HepG2 (cell line): ENCODE data around the gene NLRX1. TPM values are rescaled to one million over a fixed set of nuclear protein-coding genes. Genes with fewer than 3 reads are reported as not detected.

Source experiments
- ATAC-seq: fragments of 200-7000 bp; cut with Tn5 transposase; 3 replicates; pipeline ENCODE4 v1.9.1; 2020; ENCODE audit warnings: mild to moderate bottlenecking, moderate library complexity
- BruUV-seq: library from RNA; stranded (reverse); fragments of 400-500 nt; replicated peaks from 2 replicates; lab custom pipeline; 2021; lab: Mats Ljungman, UMichigan
- CTCF ChIA-PET: fragments of 300-600 bp; formaldehyde crosslinking; extraction: SDS; loops from one replicate; lab custom pipeline; 2021; ENCODE audit warnings: low total read pairs, inconsistent platforms, low intra/inter-chr PET ratio; lab: Yijun Ruan, JAX
- POLR2A ChIA-PET: fragments of 350-600 bp; sonication (Branson Sonifier 250); formaldehyde crosslinking; loops from one replicate; lab custom pipeline; 2020; ENCODE audit warnings: antibody characterized with exemption, inconsistent platforms; lab: Yijun Ruan, JAX
- DNase-seq: peaks from one replicate; pipeline ENCODE4 v3.0.0-alpha.2; 2015; ENCODE audit warnings: low spot score
- FAIRE-seq: peaks from 3 replicates; lab custom pipeline; 2011; peaks lifted over from hg19 to GRCh38; lab: Jason Lieb, UNC
- H2AFZ ChIP-seq: one replicate; pipeline ENCODE4 v1.6.1; 2011; ENCODE audit warnings: low read length, inconsistent platforms
- H3K27ac ChIP-seq: fragments of 300-600 bp; 3 replicates; pipeline ENCODE4 v1.8.0; 2011; ENCODE audit warnings: mixed run types, mild to moderate bottlenecking, mixed read lengths, low read length, inconsistent platforms; ENCODE audit not compliant: insufficient read depth; ENCODE audit errors: extremely low read length
- H3K27me3 ChIP-seq, 2 experiments: fragments of 200-600 bp in 1 of 2; 2 replicates in 1 of 2; 3 replicates in 1 of 2; pipeline versions ENCODE4 v1.6.0 to v1.8.0; 2011; ENCODE audit warnings: low read length in 2 of 2, mild to moderate bottlenecking in 2 of 2, moderate library complexity in 2 of 2, inconsistent platforms in 1 of 2; ENCODE audit not compliant: insufficient read depth in 2 of 2, control insufficient read depth in 1 of 2
- H3K36me3 ChIP-seq, 2 experiments: fragments of 200-600 bp in 1 of 2; replicated peaks in 1 of 2; 2 replicates in 1 of 2; 3 replicates in 1 of 2; pipeline versions ENCODE4 v1.5.1 to v1.8.0; 2011; ENCODE audit warnings: low read length in 2 of 2, inconsistent platforms in 1 of 2; ENCODE audit not compliant: insufficient read depth in 2 of 2, control insufficient read depth in 1 of 2
- H3K4me1 ChIP-seq: 2 replicates; pipeline ENCODE4 v1.5.1; 2012; ENCODE audit warnings: low read length, inconsistent platforms; ENCODE audit not compliant: insufficient read depth
- H3K4me2 ChIP-seq: 2 replicates; pipeline ENCODE4 v1.6.0; 2011; ENCODE audit warnings: low read depth, low read length, inconsistent platforms
- H3K4me3 ChIP-seq, 3 experiments: fragments of 200-600 bp in 1 of 3; sonication (generic), shearing (Covaris generic) in 1 of 3; replicated peaks in 1 of 3; 2 replicates each; pipeline ENCODE4 v1.5.1; 2011 to 2016; ENCODE audit warnings: low read length in 3 of 3, inconsistent platforms in 2 of 3, low read depth in 2 of 3, mild to moderate bottlenecking in 2 of 3, control low read depth in 1 of 3, mixed read lengths in 1 of 3; ENCODE audit not compliant: insufficient read depth in 1 of 3
- H3K79me2 ChIP-seq: one replicate; pipeline ENCODE4 v1.6.1; 2011; ENCODE audit warnings: low read length, inconsistent platforms; ENCODE audit not compliant: insufficient read depth
- H3K9ac ChIP-seq: 2 replicates; pipeline ENCODE4 v1.6.0; 2011; ENCODE audit warnings: mild to moderate bottlenecking, low read depth, low read length, inconsistent platforms; ENCODE audit not compliant: insufficient read depth
- H3K9me3 ChIP-seq: 2 replicates; pipeline ENCODE4 v1.5.1; 2012; ENCODE audit warnings: mild to moderate bottlenecking, low read length
- H4K20me1 ChIP-seq: 2 replicates; pipeline ENCODE4 v1.6.0; 2011; ENCODE audit warnings: inconsistent platforms, mild to moderate bottlenecking, low read length, moderate library complexity; ENCODE audit not compliant: insufficient read depth
- CEBPG ChIP-seq: IDR thresholded peaks from 2 replicates; pipeline ENCODE4 v1.6.1; 2016
- KMT2B ChIP-seq: IDR thresholded peaks from 2 replicates; pipeline ENCODE4 v1.6.1; 2016; ENCODE audit warnings: missing genetic modification reagents, missing compliant biosample characterization
- MEIS2 ChIP-seq: sonication (generic); formaldehyde crosslinking; IDR thresholded peaks from 2 replicates; pipeline ENCODE4 v1.9.0; 2021; ENCODE audit warnings: mild to moderate bottlenecking, missing genetic modification reagents
- NR2C2 ChIP-seq: sonication (generic); formaldehyde crosslinking; IDR thresholded peaks from 2 replicates; pipeline ENCODE4 v1.4.0; 2020; ENCODE audit warnings: missing genetic modification reagents, mild to moderate bottlenecking, moderate library complexity, borderline replicate concordance
- SIN3B ChIP-seq: fragments of 150-350 bp; IDR thresholded peaks from 2 replicates; pipeline ENCODE4 v1.6.1; 2014; ENCODE audit warnings: low read length
- SPEN ChIP-seq: sonication (generic); formaldehyde crosslinking; IDR thresholded peaks from 2 replicates; pipeline ENCODE4 v1.5.1; 2020; ENCODE audit warnings: low read depth, mild to moderate bottlenecking, missing genetic modification reagents
- ZNF207 ChIP-seq: fragments of 450-650 bp; IDR thresholded peaks from 2 replicates; pipeline ENCODE4 v1.6.1; 2016; ENCODE audit warnings: antibody characterized with exemption, borderline replicate concordance
- ZNF556 ChIP-seq: sonication (generic); formaldehyde crosslinking; IDR thresholded peaks from 2 replicates; pipeline ENCODE4 v1.4.0; 2020; ENCODE audit warnings: mild to moderate bottlenecking, missing genetic modification reagents, borderline replicate concordance
- ZNF7 ChIP-seq: IDR thresholded peaks from 2 replicates; pipeline ENCODE4 v1.6.1; 2016; ENCODE audit warnings: missing biosample characterization, missing genetic modification reagents
- ZNF747 ChIP-seq: sonication (generic); formaldehyde crosslinking; IDR thresholded peaks from 2 replicates; pipeline ENCODE4 v1.8.1; 2023; ENCODE audit warnings: missing genetic modification reagents, mild to moderate bottlenecking, borderline replicate concordance
- ZNF782 ChIP-seq: sonication (generic); formaldehyde crosslinking; IDR thresholded peaks from 2 replicates; pipeline ENCODE4 v1.4.0; 2020; ENCODE audit warnings: missing genetic modification reagents, mild to moderate bottlenecking, borderline replicate concordance
- WGBS: methylation state at CpG from one replicate; pipeline ENCODE4 v1.1.6; 2017; ENCODE audit warnings: low lambda C conversion rate; 5-methylcytosine and 5-hydroxymethylcytosine counted together
- in situ Hi-C: cut with HindIII; loops from 2 replicates; pipeline ENCODE4 v1.10.0; 2017; ENCODE audit warnings: low pct_unique_long_range_greater_than_20kb; ENCODE audit not compliant: extremely low pct_ligation_motif_present
- intact Hi-C: fragments of 100-400 bp; cut with micrococcal nuclease; formaldehyde crosslinking; loops from one replicate; pipeline ENCODE4 v1.10.0; 2022; ENCODE audit not compliant: unreplicated experiment
- polyA plus RNA-seq, 8 experiments: library from polyadenylated mRNA; depleted of rRNA in 3 of 8; stranded (reverse) in 7 of 8; unstranded in 1 of 8; fragments of >200 nt; fragmentation: Illumina TruSeq in 4 of 8; extraction: Trizol in 4 of 8; gene quantifications; 2 replicates each; pipeline versions ENCODE4 v1.2.1 to v1.2.3, GENCODE V29; 2011 to 2016; ENCODE audit warnings: low read depth in 4 of 8, missing spikeins in 1 of 8, mixed read lengths in 1 of 8; ENCODE audit not compliant: insufficient read depth in 1 of 8
- total RNA-seq, 5 experiments: library from RNA; depleted of rRNA; stranded (reverse); fragments of >200 nt; fragmentation: Illumina TruSeq; extraction: Trizol; gene quantifications; 2 replicates each; pipeline ENCODE4 v1.2.3, GENCODE V29; 2016; ENCODE audit warnings: low read depth in 1 of 5
- TF ChIP-seq, protein P1 (sequence below): sonication (generic); formaldehyde crosslinking; IDR thresholded peaks from 2 replicates; pipeline ENCODE4 v1.4.0; 2020; ENCODE audit warnings: missing genetic modification reagents
- TF ChIP-seq, protein P2 (sequence below): sonication (generic); formaldehyde crosslinking; IDR thresholded peaks from 2 replicates; pipeline ENCODE4 v1.8.1; 2023; ENCODE audit warnings: mild to moderate bottlenecking, missing genetic modification reagents
- TF ChIP-seq, protein P3 (sequence below): IDR thresholded peaks from 2 replicates; pipeline ENCODE4 v1.6.1; 2016
- TF ChIP-seq, protein P4 (sequence below): sonication (generic); formaldehyde crosslinking; IDR thresholded peaks from 2 replicates; pipeline ENCODE4 v1.9.0; 2021; ENCODE audit warnings: missing genetic modification reagents, borderline replicate concordance

NLRX1 gene
- total and polyA plus RNA-seq, 2 of the 13 experiments (the other 11 are each of a cell fraction or from before 2014, with no cell fraction given) = 8.7 to 11.0 TPM

DNA sequence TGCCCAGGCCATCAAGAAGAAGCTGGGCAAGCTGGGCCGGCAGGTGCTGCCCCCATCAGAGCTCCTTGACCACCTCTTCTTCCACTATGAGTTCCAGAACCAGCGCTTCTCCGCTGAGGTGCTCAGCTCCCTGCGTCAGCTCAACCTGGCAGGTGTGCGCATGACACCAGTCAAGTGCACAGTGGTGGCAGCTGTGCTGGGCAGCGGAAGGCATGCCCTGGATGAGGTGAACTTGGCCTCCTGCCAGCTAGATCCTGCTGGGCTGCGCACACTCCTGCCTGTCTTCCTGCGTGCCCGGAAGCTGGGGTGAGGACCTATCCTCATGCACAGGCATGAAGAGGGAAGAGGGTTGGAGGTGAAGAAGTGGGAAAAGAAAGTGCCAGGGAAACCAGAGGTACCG, 11.5 kb downstream of the NLRX1 start (continued):
- TF ChIP-seq NR2C2 (CRISPR knock-in tag) (no peak), ZNF7 (CRISPR knock-in tag) (no peak)

DNA sequence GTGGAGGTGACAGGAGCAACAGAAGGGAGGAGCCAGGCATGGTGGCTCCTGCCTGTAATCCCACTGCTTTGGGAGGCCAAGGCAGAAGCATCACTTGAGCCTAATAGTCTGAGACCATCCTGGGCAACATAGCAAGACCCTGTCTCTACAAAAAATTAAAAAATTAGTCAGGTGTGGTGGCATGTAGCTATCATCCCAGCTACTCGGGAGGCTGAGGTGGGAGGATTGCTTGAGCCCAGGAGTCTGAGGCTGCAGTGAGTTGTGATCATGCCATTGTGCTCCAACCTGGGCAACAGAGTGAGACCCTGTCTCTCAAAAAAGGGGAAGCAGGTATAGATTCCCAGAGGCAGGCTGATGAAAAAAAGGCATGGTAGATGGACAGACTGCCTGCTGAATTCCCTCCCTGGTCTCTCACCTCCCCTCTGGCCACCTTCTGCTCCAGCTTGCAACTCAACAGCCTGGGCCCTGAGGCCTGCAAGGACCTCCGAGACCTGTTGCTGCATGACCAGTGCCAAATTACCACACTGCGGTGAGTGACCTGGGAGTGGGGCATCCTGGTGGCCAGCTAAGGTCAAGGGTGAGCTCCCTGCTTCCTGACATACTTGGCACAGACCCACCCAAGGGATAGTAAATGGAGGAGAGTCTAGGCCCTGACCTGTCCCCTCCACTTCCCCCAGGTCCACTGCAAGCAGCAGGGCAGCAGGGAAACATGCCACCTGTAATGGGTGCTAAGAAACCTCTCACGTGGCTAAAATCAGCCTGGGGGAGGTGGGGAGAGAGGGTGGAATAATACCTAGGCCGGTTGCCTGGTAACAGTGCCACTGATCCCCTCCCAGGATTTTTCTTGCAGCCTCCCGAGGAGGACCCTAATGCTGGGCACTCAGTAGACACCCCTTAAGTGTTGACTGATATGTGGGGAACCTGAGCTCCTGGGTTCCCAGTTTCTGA, 12.5 kb downstream of the NLRX1 start:
- ChIA-PET CTCF (no interaction called here), POLR2A (interaction anchor here (0.9 to 2.6 kb wide), 2 partner anchors 12 to 96 kb away, joined by 3 to 11 read pairs; partner anchors contain the start of gene HMBS)
- H3K9me3 ChIP-seq = no peaks in the 10 kb centered on the region
- ATAC-seq (no peak), FAIRE-seq (no peak), DNase-seq (no peak)
- H3K27me3 ChIP-seq = no peaks in the 10 kb centered on the region
- no TSS peak for BruUV-seq
- no peak overlapping the region for H3K9ac ChIP-seq
- peaks cover 10% of the 10 kb centered on the region for H3K4me1 ChIP-seq
- WGBS = 95% methylated on average over 4 of the region's 6 CpGs
- no peak overlapping the region for H3K4me3 ChIP-seq
- no peaks in the 10 kb centered on the region for H3K79me2 ChIP-seq
- H3K27ac ChIP-seq = no peak overlapping the region
- in situ Hi-C loops (no loop called here), intact Hi-C loops (no loop called here)
- H3K36me3 ChIP-seq = peaks cover 3% of the 10 kb centered on the region in 2 experiments; a peak in 1 of 5 replicates
- no peak overlapping the region for H3K4me2 ChIP-seq
- H2AFZ ChIP-seq = no peak overlapping the region
- H4K20me1 ChIP-seq = no peaks in the 10 kb centered on the region
- no peak for TF ChIP-seq ZNF207
- no peak for TF ChIP-seq ZNF782
- TF ChIP-seq ZNF747 (CRISPR knock-in tag) = no peak
- TF ChIP-seq MEIS2 (CRISPR knock-in tag) = no peak
- TF ChIP-seq SPEN = no peak
- no peak for TF ChIP-seq KMT2B (CRISPR knock-in tag)
- TF ChIP-seq, protein P1, sequence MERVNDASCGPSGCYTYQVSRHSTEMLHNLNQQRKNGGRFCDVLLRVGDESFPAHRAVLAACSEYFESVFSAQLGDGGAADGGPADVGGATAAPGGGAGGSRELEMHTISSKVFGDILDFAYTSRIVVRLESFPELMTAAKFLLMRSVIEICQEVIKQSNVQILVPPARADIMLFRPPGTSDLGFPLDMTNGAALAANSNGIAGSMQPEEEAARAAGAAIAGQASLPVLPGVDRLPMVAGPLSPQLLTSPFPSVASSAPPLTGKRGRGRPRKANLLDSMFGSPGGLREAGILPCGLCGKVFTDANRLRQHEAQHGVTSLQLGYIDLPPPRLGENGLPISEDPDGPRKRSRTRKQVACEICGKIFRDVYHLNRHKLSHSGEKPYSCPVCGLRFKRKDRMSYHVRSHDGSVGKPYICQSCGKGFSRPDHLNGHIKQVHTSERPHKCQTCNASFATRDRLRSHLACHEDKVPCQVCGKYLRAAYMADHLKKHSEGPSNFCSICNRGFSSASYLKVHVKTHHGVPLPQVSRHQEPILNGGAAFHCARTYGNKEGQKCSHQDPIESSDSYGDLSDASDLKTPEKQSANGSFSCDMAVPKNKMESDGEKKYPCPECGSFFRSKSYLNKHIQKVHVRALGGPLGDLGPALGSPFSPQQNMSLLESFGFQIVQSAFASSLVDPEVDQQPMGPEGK = no peak
- TF ChIP-seq, protein P2, sequence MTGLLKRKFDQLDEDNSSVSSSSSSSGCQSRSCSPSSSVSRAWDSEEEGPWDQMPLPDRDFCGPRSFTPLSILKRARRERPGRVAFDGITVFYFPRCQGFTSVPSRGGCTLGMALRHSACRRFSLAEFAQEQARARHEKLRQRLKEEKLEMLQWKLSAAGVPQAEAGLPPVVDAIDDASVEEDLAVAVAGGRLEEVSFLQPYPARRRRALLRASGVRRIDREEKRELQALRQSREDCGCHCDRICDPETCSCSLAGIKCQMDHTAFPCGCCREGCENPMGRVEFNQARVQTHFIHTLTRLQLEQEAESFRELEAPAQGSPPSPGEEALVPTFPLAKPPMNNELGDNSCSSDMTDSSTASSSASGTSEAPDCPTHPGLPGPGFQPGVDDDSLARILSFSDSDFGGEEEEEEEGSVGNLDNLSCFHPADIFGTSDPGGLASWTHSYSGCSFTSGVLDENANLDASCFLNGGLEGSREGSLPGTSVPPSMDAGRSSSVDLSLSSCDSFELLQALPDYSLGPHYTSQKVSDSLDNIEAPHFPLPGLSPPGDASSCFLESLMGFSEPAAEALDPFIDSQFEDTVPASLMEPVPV (CRISPR knock-in tag) = no peak
- TF ChIP-seq, protein P3, sequence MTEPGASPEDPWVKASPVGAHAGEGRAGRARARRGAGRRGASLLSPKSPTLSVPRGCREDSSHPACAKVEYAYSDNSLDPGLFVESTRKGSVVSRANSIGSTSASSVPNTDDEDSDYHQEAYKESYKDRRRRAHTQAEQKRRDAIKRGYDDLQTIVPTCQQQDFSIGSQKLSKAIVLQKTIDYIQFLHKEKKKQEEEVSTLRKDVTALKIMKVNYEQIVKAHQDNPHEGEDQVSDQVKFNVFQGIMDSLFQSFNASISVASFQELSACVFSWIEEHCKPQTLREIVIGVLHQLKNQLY (CRISPR knock-in tag) = no peak
- no peak for TF ChIP-seq SIN3B
- TF ChIP-seq, protein P4, sequence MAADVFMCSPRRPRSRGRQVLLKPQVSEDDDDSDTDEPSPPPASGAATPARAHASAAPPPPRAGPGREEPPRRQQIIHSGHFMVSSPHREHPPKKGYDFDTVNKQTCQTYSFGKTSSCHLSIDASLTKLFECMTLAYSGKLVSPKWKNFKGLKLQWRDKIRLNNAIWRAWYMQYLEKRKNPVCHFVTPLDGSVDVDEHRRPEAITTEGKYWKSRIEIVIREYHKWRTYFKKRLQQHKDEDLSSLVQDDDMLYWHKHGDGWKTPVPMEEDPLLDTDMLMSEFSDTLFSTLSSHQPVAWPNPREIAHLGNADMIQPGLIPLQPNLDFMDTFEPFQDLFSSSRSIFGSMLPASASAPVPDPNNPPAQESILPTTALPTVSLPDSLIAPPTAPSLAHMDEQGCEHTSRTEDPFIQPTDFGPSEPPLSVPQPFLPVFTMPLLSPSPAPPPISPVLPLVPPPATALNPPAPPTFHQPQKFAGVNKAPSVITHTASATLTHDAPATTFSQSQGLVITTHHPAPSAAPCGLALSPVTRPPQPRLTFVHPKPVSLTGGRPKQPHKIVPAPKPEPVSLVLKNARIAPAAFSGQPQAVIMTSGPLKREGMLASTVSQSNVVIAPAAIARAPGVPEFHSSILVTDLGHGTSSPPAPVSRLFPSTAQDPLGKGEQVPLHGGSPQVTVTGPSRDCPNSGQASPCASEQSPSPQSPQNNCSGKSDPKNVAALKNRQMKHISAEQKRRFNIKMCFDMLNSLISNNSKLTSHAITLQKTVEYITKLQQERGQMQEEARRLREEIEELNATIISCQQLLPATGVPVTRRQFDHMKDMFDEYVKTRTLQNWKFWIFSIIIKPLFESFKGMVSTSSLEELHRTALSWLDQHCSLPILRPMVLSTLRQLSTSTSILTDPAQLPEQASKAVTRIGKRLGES (CRISPR knock-in tag) = no peak
- TF ChIP-seq ZNF556 (CRISPR knock-in tag) = no peak
- TF ChIP-seq CEBPG = no peak
